HEK293 (cell line): ENCODE data around the gene LRP3.

ENCODE experiments used
- EGR2 ChIP-seq: fragments of 450-650 bp; formaldehyde crosslinking; IDR thresholded peaks from 2 replicates; pipeline ENCODE4 v1.5.1; 2016; ENCODE audit warnings: low read depth, missing biosample characterization, missing genetic modification characterization
- GLI2 ChIP-seq: fragments of 450-650 bp; formaldehyde crosslinking; IDR thresholded peaks from 2 replicates; pipeline ENCODE4; 2017; ENCODE audit warnings: missing biosample characterization, missing genetic modification characterization, low read depth, borderline replicate concordance
- GLI4 ChIP-seq: fragments of 450-650 bp; formaldehyde crosslinking; IDR thresholded peaks from 2 replicates; pipeline ENCODE4 v1.5.1; 2016; ENCODE audit warnings: missing biosample characterization, missing genetic modification characterization
- GLIS2 ChIP-seq: fragments of 450-650 bp; formaldehyde crosslinking; IDR thresholded peaks from 2 replicates; pipeline ENCODE4 v1.5.1; 2016; ENCODE audit warnings: missing biosample characterization, missing genetic modification characterization
- INSM2 ChIP-seq: fragments of 450-650 bp; formaldehyde crosslinking; IDR thresholded peaks from 2 replicates; pipeline ENCODE4 v1.5.1; 2016; ENCODE audit warnings: missing biosample characterization, missing genetic modification characterization
- PRDM6 ChIP-seq: fragments of 450-650 bp; formaldehyde crosslinking; IDR thresholded peaks from 2 replicates; pipeline ENCODE4 v1.5.1; 2017; ENCODE audit warnings: missing biosample characterization, missing genetic modification characterization
- SCRT2 ChIP-seq: fragments of 450-650 bp; formaldehyde crosslinking; IDR thresholded peaks from 2 replicates; pipeline ENCODE4 v1.5.1; 2016; ENCODE audit warnings: missing biosample characterization, missing genetic modification characterization
- WT1 ChIP-seq: fragments of 450-650 bp; formaldehyde crosslinking; IDR thresholded peaks from 2 replicates; pipeline ENCODE4 v1.5.1; 2016; ENCODE audit warnings: missing biosample characterization, missing genetic modification characterization
- ZBTB1 ChIP-seq: fragments of 450-650 bp; formaldehyde crosslinking; IDR thresholded peaks from 2 replicates; pipeline ENCODE4 v1.5.1; 2016; ENCODE audit warnings: missing biosample characterization, missing genetic modification characterization
- ZBTB17 ChIP-seq: fragments of 450-650 bp; formaldehyde crosslinking; IDR thresholded peaks from 2 replicates; pipeline ENCODE4 v1.5.1; 2016; ENCODE audit warnings: missing biosample characterization, missing genetic modification characterization
- ZIC2 ChIP-seq: fragments of 450-650 bp; formaldehyde crosslinking; IDR thresholded peaks from 2 replicates; pipeline ENCODE4 v1.5.1; 2016; ENCODE audit warnings: missing biosample characterization, missing genetic modification characterization
- ZNF133 ChIP-seq: fragments of 450-650 bp; formaldehyde crosslinking; IDR thresholded peaks from 2 replicates; pipeline ENCODE4 v1.5.1; 2016; ENCODE audit warnings: missing biosample characterization, missing genetic modification characterization
- ZNF138 ChIP-seq: fragments of 450-650 bp; formaldehyde crosslinking; IDR thresholded peaks from 2 replicates; pipeline ENCODE4 v1.5.1; 2016; ENCODE audit warnings: missing biosample characterization, missing genetic modification characterization, borderline replicate concordance
- ZNF221 ChIP-seq: fragments of 450-650 bp; formaldehyde crosslinking; IDR thresholded peaks from 2 replicates; pipeline ENCODE4 v1.5.1; 2017; ENCODE audit warnings: missing biosample characterization, missing genetic modification characterization, borderline replicate concordance
- ZNF239 ChIP-seq: fragments of 450-650 bp; formaldehyde crosslinking; IDR thresholded peaks from 2 replicates; pipeline ENCODE4 v1.5.1; 2016; ENCODE audit warnings: missing biosample characterization, missing genetic modification characterization
- ZNF274 ChIP-seq, 2 experiments: fragments of 200-500 bp in 1 of 2; fragments of 450-650 bp in 1 of 2; sonication (Bioruptor generic) in 1 of 2; formaldehyde crosslinking in 1 of 2; IDR thresholded peaks; 2 replicates each; pipeline versions ENCODE4 v1.5.1 to v1.6.1; 2014 to 2016; ENCODE audit warnings: borderline replicate concordance in 1 of 2, inconsistent platforms in 1 of 2, low read length in 1 of 2, missing biosample characterization in 1 of 2, missing genetic modification characterization in 1 of 2
- ZNF280C ChIP-seq: fragments of 450-650 bp; formaldehyde crosslinking; IDR thresholded peaks from 2 replicates; pipeline ENCODE4 v1.5.1; 2016; ENCODE audit warnings: missing biosample characterization, missing genetic modification characterization
- ZNF302 ChIP-seq: fragments of 450-650 bp; formaldehyde crosslinking; IDR thresholded peaks from 2 replicates; pipeline ENCODE4 v1.5.1; 2016; ENCODE audit warnings: missing biosample characterization, missing genetic modification characterization, low read depth
- ZNF311 ChIP-seq: fragments of 450-650 bp; formaldehyde crosslinking; IDR thresholded peaks from 2 replicates; pipeline ENCODE4 v1.5.1; 2017; ENCODE audit warnings: missing biosample characterization, missing genetic modification characterization, borderline replicate concordance
- ZNF341 ChIP-seq: fragments of 450-650 bp; formaldehyde crosslinking; IDR thresholded peaks from 2 replicates; pipeline ENCODE4; 2016; ENCODE audit warnings: low read depth, missing biosample characterization, missing genetic modification characterization
- ZNF354C ChIP-seq: fragments of 450-650 bp; formaldehyde crosslinking; IDR thresholded peaks from 2 replicates; pipeline ENCODE4 v1.5.1; 2016; ENCODE audit warnings: missing biosample characterization, missing genetic modification characterization, low read depth, borderline replicate concordance
- ZNF366 ChIP-seq: fragments of 450-650 bp; formaldehyde crosslinking; conservative IDR thresholded peaks from 2 replicates; pipeline ENCODE4 v1.5.1; 2016; ENCODE audit warnings: missing biosample characterization, missing genetic modification characterization
- ZNF394 ChIP-seq: fragments of 450-650 bp; formaldehyde crosslinking; IDR thresholded peaks from 2 replicates; pipeline ENCODE4 v1.5.1; 2016; ENCODE audit warnings: missing biosample characterization, missing genetic modification characterization, mild to moderate bottlenecking, moderate library complexity, borderline replicate concordance
- ZNF473 ChIP-seq: fragments of 450-650 bp; formaldehyde crosslinking; IDR thresholded peaks from 2 replicates; pipeline ENCODE4 v1.5.1; 2017; ENCODE audit warnings: missing biosample characterization, missing genetic modification characterization
- ZNF529 ChIP-seq: fragments of 450-650 bp; formaldehyde crosslinking; IDR thresholded peaks from 2 replicates; pipeline ENCODE4 v1.5.1; 2017; ENCODE audit warnings: missing genetic modification characterization, missing biosample characterization; ENCODE audit not compliant: insufficient replicate concordance
- ZNF610 ChIP-seq: fragments of 450-650 bp; formaldehyde crosslinking; IDR thresholded peaks from 2 replicates; pipeline ENCODE4 v1.5.1; 2016; ENCODE audit warnings: missing biosample characterization, missing genetic modification characterization, borderline replicate concordance
- ZNF639 ChIP-seq: fragments of 450-650 bp; formaldehyde crosslinking; IDR thresholded peaks from 2 replicates; pipeline ENCODE4 v1.5.1; 2016; ENCODE audit warnings: missing biosample characterization, missing genetic modification characterization
- ZNF837 ChIP-seq: fragments of 450-650 bp; formaldehyde crosslinking; IDR thresholded peaks from 2 replicates; pipeline ENCODE4 v1.5.1; 2016; ENCODE audit warnings: missing biosample characterization, missing genetic modification characterization
- TF ChIP-seq, protein P1 (sequence below): fragments of 450-650 bp; formaldehyde crosslinking; IDR thresholded peaks from 2 replicates; pipeline ENCODE4 v1.5.1; 2016; ENCODE audit warnings: missing biosample characterization, missing genetic modification characterization, low read depth

LRP3 gene

GRCh38 chr19:33233056-33233873 lies 39.1 kb downstream of the LRP3 start (continued):
- TF ChIP-seq ZBTB17 (tag by site-specific recombination) = no peak
- TF ChIP-seq ZNF473 = peak; percentile 85
- no peak for TF ChIP-seq WT1 (tag by site-specific recombination)
- no peak for TF ChIP-seq GLIS2 (tag by site-specific recombination)
- TF ChIP-seq SCRT2 (tag by site-specific recombination) = no peak
- no peak for TF ChIP-seq ZNF639 (tag by site-specific recombination)
- no peak for TF ChIP-seq ZNF274 (IDR thresholded peaks at IDR 0.05; ENCODE audit: low read length)
- TF ChIP-seq ZNF274 (tag by site-specific recombination; IDR thresholded peaks at IDR 0.05; ENCODE audit: borderline replicate concordance) = 0 out of 2 replicates have a peak, but pooled peaks have one; percentile 63
- TF ChIP-seq ZNF221 = no peak
- no peak for TF ChIP-seq ZNF529 (tag by site-specific recombination)
- TF ChIP-seq GLI2 (tag by site-specific recombination) = no peak
- TF ChIP-seq INSM2 (tag by site-specific recombination) = no peak
- TF ChIP-seq ZBTB1 (tag by site-specific recombination) = no peak
- no peak for TF ChIP-seq ZNF394 (tag by site-specific recombination)
- no peak for TF ChIP-seq ZNF354C
- TF ChIP-seq ZNF341 (tag by site-specific recombination) = no peak
- TF ChIP-seq ZNF138 (tag by site-specific recombination) = no peak
- peak; percentile 53; the same call in 1 of the 2 replicates for TF ChIP-seq ZNF311 (tag by site-specific recombination)
- peak; percentile 41 for TF ChIP-seq ZNF133 (tag by site-specific recombination)
- TF ChIP-seq, protein P1, sequence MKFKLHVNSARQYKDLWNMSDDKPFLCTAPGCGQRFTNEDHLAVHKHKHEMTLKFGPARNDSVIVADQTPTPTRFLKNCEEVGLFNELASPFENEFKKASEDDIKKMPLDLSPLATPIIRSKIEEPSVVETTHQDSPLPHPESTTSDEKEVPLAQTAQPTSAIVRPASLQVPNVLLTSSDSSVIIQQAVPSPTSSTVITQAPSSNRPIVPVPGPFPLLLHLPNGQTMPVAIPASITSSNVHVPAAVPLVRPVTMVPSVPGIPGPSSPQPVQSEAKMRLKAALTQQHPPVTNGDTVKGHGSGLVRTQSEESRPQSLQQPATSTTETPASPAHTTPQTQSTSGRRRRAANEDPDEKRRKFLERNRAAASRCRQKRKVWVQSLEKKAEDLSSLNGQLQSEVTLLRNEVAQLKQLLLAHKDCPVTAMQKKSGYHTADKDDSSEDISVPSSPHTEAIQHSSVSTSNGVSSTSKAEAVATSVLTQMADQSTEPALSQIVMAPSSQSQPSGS (tag by site-specific recombination) = no peak
- TF ChIP-seq ZNF610 = no peak
- no peak for TF ChIP-seq ZNF366 (tag by site-specific recombination)
- peak; percentile 18; the same call in 1 of the 2 replicates for TF ChIP-seq ZNF239 (tag by site-specific recombination)
- 0 out of 2 replicates have a peak, but pooled peaks have one; percentile 73 for TF ChIP-seq ZNF280C
- no peak for TF ChIP-seq GLI4 (tag by site-specific recombination)
- no peak for TF ChIP-seq PRDM6 (tag by site-specific recombination)
- TF ChIP-seq ZIC2 (tag by site-specific recombination) = peak; percentile 15; the same call in 1 of the 2 replicates
- TF ChIP-seq ZNF837 = 0 out of 2 replicates have a peak, but pooled peaks have one; percentile 2
- TF ChIP-seq EGR2 (tag by site-specific recombination) = peak; percentile 59; the same call in 1 of the 2 replicates
- TF ChIP-seq ZNF302 (tag by site-specific recombination) = peak; percentile 34; the same call in 1 of the 2 replicates
